ENCODE measurements around the gene TAS2R3.

DNA sequence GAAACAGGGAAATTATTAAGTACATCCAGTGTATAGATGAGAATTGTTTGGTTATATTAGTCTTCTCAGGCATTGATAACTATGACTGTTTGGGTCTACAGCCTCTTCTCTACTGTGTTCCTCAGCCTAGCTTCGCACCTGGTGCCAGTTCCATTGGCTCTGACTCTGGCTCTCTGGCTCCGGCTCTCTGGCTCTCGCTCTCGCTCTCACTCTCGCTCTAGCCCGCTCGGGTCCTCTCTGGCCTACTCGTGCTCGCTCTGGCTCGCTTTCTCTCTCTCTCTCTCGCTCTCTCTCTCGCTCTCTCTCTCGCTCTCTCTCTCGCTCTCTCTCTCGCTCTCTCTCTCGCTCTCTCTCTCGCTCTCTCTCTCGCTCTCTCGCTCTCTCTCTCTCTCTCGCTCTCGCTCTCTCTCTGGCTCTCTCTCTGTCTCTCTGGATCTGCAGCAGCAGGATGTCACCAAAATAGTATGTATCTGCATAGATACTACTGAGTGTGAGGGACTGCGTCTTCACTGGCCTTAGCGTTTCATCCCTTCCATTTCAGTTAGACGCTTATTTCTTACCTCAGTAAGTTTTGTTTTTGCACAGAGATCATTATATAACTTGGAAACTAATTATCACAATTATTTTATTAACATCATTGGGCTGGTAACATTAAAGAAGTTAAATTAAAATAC lies 32.3 kb upstream of the TAS2R3 start:
- no peak for TF ChIP-seq CTCF (conservative IDR thresholded peaks at IDR 0.05; ENCODE audit: low read length)
- no peak for TF ChIP-seq EZH2phosphoT487 (IDR thresholded peaks at IDR 0.05; ENCODE audit: borderline replicate concordance, low read depth, low read length)

Measured in OCI-LY7 (cell line).